GM12874 (cell line): ENCODE data around the gene RP9.

Source experiments
- CTCF ChIP-seq: IDR thresholded peaks from 2 replicates; pipeline ENCODE4 v1.5.1; 2011; ENCODE audit warnings: low read depth, mild to moderate bottlenecking, control low read depth, low read length, moderate library complexity; ENCODE audit not compliant: insufficient read depth

Gene RP9

GRCh38 chr7:33127085-33127484, 17.9 kb upstream of the RP9 start:
- TF ChIP-seq CTCF = no peak

- no peak for TF ChIP-seq CTCF
These were observed 9.2 kb upstream of the RP9 start for GRCh38 chr7:33118383-33118782.

GRCh38 chr7:33114976-33115375, 5.8 kb upstream of the RP9 start:
- no peak for TF ChIP-seq CTCF

- TF ChIP-seq CTCF = no peak
These were observed 2.4 kb upstream of the RP9 start for GRCh38 chr7:33111614-33112013.

- TF ChIP-seq CTCF = no peak
These were observed 594 bp upstream of the RP9 start for GRCh38 chr7:33109758-33110238.

GRCh38 chr7:33108554-33109004, 625 bp downstream of the RP9 start:
- TF ChIP-seq CTCF = no peak

- TF ChIP-seq CTCF = peak; percentile 33; the same call in 1 of the 2 replicates
These were observed 1.8 kb downstream of the RP9 start for GRCh38 chr7:33107136-33108066.
